Mesendoderm (in vitro differentiated cells): ENCODE results near the gene ELF2.
A peak's percentile ranks its signal among the peaks of the same experiment; 100 is the strongest.

ENCODE experiments used
- DNase-seq: peaks from one replicate; pipeline ENCODE4 v3.0.0; 2013
- H2AK5ac ChIP-seq: 2 replicates; pipeline ENCODE4 v1.6.1; 2013; ENCODE audit warnings: low read length, inconsistent platforms
- H2BK120ac ChIP-seq: 2 replicates; pipeline ENCODE4 v1.6.1; 2013; ENCODE audit warnings: low read depth, mild to moderate bottlenecking, low read length, moderate library complexity, mixed read lengths
- H2BK15ac ChIP-seq: replicated peaks from 2 replicates; pipeline ENCODE4 v1.6.1; 2013; ENCODE audit warnings: low read depth, mild to moderate bottlenecking, moderate library complexity
- H2BK5ac ChIP-seq: 2 replicates; pipeline ENCODE4 v1.6.1; 2013; ENCODE audit warnings: low read length, inconsistent platforms
- H3K18ac ChIP-seq: 2 replicates; pipeline ENCODE4 v1.6.1; 2013; ENCODE audit warnings: mild to moderate bottlenecking, low read length, mixed read lengths
- H3K23ac ChIP-seq: one replicate; pipeline ENCODE4 v1.6.1; 2013; ENCODE audit warnings: low read length
- H3K27ac ChIP-seq: 2 replicates; pipeline ENCODE4 v1.5.1; 2013; ENCODE audit warnings: low read depth, mild to moderate bottlenecking, inconsistent platforms, low read length, moderate library complexity
- H3K27me3 ChIP-seq: 2 replicates; pipeline ENCODE4 v1.6.1; 2013; ENCODE audit warnings: low read length, control low read depth, mild to moderate bottlenecking, inconsistent platforms; ENCODE audit not compliant: insufficient read depth, poor library complexity
- H3K36me3 ChIP-seq: 2 replicates; pipeline ENCODE4 v1.6.1; 2013; ENCODE audit warnings: low read length, inconsistent platforms; ENCODE audit not compliant: control insufficient read depth, insufficient read depth
- H3K4ac ChIP-seq: one replicate; pipeline ENCODE4 v1.6.1; 2013; ENCODE audit warnings: low read depth, mild to moderate bottlenecking, low read length, moderate library complexity
- H3K4me1 ChIP-seq: 2 replicates; pipeline ENCODE4 v1.6.1; 2013; ENCODE audit warnings: low read depth, low read length, inconsistent platforms; ENCODE audit not compliant: control insufficient read depth
- H3K4me2 ChIP-seq: 2 replicates; pipeline ENCODE4 v1.6.1; 2013; ENCODE audit warnings: low read length
- H3K4me3 ChIP-seq: 2 replicates; pipeline ENCODE4 v1.5.1; 2013; ENCODE audit warnings: mild to moderate bottlenecking, low read length
- H3K56ac ChIP-seq: one replicate; pipeline ENCODE4 v1.6.1; 2013; ENCODE audit warnings: low read length
- H3K79me1 ChIP-seq: 2 replicates; pipeline ENCODE4 v1.6.1; 2013; ENCODE audit warnings: low read length, inconsistent platforms
- H3K79me2 ChIP-seq: 2 replicates; pipeline ENCODE4 v1.6.1; 2013; ENCODE audit warnings: mild to moderate bottlenecking, low read length; ENCODE audit not compliant: control insufficient read depth, insufficient read depth
- H3K9ac ChIP-seq: 2 replicates; pipeline ENCODE4 v1.6.1; 2013; ENCODE audit warnings: low read length, inconsistent platforms
- H4K5ac ChIP-seq: one replicate; pipeline ENCODE4 v1.6.1; 2013; ENCODE audit warnings: low read length
- H4K8ac ChIP-seq: one replicate; pipeline ENCODE4 v1.6.1; 2013; ENCODE audit warnings: low read depth, mild to moderate bottlenecking, control low read depth, low read length, moderate library complexity
- WGBS: extraction: QIAGEN DNeasy Blood & Tissue Kit; methylation state at CpG from one replicate; pipeline ENCODE4 v1.1.7; 2013; ENCODE audit warnings: low lambda C conversion rate, missing lambda C conversion rate; ENCODE audit not compliant: insufficient coverage; ENCODE audit errors: extremely low coverage; 5-methylcytosine and 5-hydroxymethylcytosine counted together

The ELF2 gene

DNA sequence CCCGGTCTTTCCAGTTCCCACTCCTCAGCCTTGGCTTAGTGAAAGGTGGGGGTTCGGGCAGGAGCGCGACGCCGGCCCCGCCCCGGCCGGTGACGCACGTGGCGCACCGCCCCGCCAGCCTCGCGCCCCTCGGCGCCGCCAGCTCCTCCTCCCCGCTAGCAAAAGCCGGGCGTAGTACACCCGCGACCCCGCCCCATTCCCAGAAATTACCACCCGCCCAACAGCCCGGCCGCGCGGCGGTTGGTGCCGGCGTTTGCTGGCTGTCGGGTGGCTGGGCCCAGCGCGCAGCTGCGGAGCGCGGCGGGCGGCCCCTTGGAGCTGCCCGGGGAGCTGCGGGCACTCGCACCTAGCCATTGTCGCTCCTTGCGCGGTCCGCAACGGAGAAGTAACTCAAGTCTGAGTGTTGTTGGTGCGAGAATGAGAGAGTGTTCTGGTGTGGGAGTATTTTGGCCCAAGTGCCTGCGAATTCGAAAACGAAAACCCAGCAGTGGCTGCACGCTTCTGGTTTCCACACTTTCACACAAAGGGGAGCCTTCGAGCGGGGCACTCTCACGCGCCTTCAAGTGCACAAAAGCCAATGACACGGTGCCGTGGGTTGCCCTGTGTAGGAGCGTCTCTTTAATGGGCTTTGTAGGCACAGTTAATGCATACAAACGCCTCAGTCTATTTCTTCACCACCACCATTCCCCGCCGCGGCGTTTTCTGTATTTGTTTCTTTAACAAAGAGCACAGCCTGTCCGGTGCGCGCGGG lies 1.0 kb upstream of the ELF2 start:
- Histone ChIP-seq H2BK15ac (no peak overlapping the region), H4K8ac (no peak overlapping the region), H3K23ac (peak overlapping the region; percentile 91), H4K5ac (no peak overlapping the region), H3K4me2 (peak overlapping the region; percentile 95), H3K79me2 (peaks cover 22% of the 10 kb centered on the region), H3K4me3 (peak overlapping the region; percentile 79), H2BK120ac (no peak overlapping the region), H3K79me1 (no peaks in the 10 kb centered on the region), H2BK5ac (peak overlapping the region; percentile 86), H2AK5ac (no peak overlapping the region), H3K27ac (peak overlapping the region; percentile 97), H3K56ac (peak overlapping the region; percentile 97), H3K36me3 (no peaks in the 10 kb centered on the region), H3K9ac (peak overlapping the region; percentile 87), H3K18ac (peak overlapping the region; percentile 78), H3K27me3 (no peaks in the 10 kb centered on the region), H3K4me1 (no peaks in the 10 kb centered on the region), H3K4ac (no peak overlapping the region)
- no CpG with 5 or more reads among the region's 70 CpGs for WGBS
- peak; percentile 97 for DNase-seq

DNA sequence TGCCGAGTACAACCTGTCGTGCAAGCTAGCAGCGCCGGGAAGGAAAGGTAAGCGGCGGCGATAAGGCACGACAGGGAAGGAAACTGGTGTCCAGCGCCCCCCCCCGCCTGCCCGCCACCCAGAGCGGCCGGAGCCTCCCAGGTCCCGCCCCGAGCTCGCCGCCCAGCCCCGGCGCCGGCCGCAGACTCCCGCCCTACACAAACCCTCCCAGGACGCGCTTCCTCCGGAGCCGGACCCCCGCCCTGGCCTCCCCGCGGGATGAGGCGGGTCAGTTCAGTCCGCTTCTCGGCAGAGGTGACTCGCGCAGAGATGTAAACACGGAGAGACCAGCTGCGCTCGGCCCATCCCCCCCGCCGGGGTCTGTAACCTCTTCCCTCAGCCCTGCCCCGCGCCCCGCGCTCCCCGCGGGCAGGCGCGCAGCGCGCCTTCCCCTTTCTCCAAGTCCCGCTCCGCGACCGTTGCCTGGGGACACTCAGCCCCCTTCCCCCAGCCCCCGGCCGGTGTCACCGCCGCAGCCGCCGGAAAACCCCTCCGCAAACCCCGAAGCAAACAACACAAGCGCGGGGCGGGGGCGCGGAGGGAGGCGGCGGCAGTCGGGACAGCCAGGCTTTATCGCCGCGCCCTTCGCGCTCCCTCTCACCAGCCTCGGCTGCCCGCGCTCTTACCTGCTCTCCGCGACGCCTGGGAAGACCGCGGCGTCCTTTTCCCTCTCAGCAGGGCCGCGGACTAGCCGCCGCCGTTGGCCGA lies 543 bp downstream of the ELF2 start:
- H3K79me1 ChIP-seq = no peaks in the 10 kb centered on the region
- H2AK5ac ChIP-seq = no peak overlapping the region
- no peak overlapping the region for H3K23ac ChIP-seq
- H3K9ac ChIP-seq = peak overlapping the region; percentile 83
- peak overlapping the region; percentile 92 for H3K4ac ChIP-seq
- peak; percentile 94 for DNase-seq
- peak overlapping the region; percentile 25 for H2BK5ac ChIP-seq
- no peaks in the 10 kb centered on the region for H3K27me3 ChIP-seq
- H3K79me2 ChIP-seq = peaks cover 33% of the 10 kb centered on the region
- H3K27ac ChIP-seq = peak overlapping the region; percentile 100
- H3K4me3 ChIP-seq = peak overlapping the region; percentile 71
- no peak overlapping the region for H4K8ac ChIP-seq
- H2BK120ac ChIP-seq = peak overlapping the region; percentile 86
- H3K18ac ChIP-seq = peak overlapping the region; percentile 100
- WGBS = no CpG with 5 or more reads among the region's 89 CpGs
- peak overlapping the region; percentile 3 for H2BK15ac ChIP-seq
- no peaks in the 10 kb centered on the region for H3K36me3 ChIP-seq
- H4K5ac ChIP-seq = no peak overlapping the region
- no peaks in the 10 kb centered on the region for H3K4me1 ChIP-seq
- H3K4me2 ChIP-seq = peak overlapping the region; percentile 59
- peak overlapping the region; percentile 84 for H3K56ac ChIP-seq

DNA sequence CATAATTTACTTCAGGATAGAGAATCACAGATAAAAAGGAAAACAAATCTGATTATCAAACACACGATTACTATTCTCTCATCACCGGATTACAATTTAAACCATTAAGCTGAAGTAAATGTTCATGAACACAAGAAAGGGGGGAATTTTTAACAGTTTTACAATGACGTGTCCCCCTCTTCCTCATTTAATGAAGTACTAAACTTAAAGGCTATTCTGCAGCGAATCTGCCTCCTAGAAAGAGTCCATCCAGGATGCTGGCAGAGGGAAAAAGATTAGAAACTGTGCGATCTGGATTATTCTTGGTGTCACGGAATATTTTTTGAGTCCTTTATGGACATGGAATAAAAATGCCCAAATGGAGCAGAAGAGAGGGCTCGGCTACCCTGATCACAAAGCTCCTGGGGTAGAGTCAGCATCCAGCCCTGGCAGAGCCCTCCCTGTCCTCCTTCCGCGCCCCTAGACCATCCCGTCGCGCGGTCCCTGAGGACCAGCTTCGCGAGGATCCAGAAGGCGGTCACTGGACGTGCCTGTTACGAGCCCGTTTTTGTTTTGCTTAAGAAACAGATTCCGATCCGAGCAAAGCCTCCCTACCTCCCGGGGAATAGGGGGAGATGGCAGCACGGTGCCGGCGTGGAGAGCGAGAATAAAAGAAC lies 1.2 kb downstream of the ELF2 start:
- peak overlapping the region; percentile 83 for H3K4ac ChIP-seq
- H2BK15ac ChIP-seq = no peak overlapping the region
- no peaks in the 10 kb centered on the region for H3K27me3 ChIP-seq
- peak overlapping the region; percentile 100 for H3K27ac ChIP-seq
- H3K56ac ChIP-seq = peak overlapping the region; percentile 84
- H3K18ac ChIP-seq = peak overlapping the region; percentile 100
- peak overlapping the region; percentile 83 for H3K9ac ChIP-seq
- no peaks in the 10 kb centered on the region for H3K36me3 ChIP-seq
- no peaks in the 10 kb centered on the region for H3K4me1 ChIP-seq
- H3K23ac ChIP-seq = no peak overlapping the region
- no peak overlapping the region for H4K8ac ChIP-seq
- no peak overlapping the region for H2BK5ac ChIP-seq
- no peak overlapping the region for H2AK5ac ChIP-seq
- DNase-seq = no peak
- no CpG with 5 or more reads among the region's 26 CpGs for WGBS
- peak overlapping the region; percentile 30 for H2BK120ac ChIP-seq
- peaks cover 40% of the 10 kb centered on the region for H3K79me2 ChIP-seq
- no peaks in the 10 kb centered on the region for H3K79me1 ChIP-seq
- H4K5ac ChIP-seq = no peak overlapping the region
- peak overlapping the region; percentile 71 for H3K4me3 ChIP-seq
- peak overlapping the region; percentile 59 for H3K4me2 ChIP-seq

DNA sequence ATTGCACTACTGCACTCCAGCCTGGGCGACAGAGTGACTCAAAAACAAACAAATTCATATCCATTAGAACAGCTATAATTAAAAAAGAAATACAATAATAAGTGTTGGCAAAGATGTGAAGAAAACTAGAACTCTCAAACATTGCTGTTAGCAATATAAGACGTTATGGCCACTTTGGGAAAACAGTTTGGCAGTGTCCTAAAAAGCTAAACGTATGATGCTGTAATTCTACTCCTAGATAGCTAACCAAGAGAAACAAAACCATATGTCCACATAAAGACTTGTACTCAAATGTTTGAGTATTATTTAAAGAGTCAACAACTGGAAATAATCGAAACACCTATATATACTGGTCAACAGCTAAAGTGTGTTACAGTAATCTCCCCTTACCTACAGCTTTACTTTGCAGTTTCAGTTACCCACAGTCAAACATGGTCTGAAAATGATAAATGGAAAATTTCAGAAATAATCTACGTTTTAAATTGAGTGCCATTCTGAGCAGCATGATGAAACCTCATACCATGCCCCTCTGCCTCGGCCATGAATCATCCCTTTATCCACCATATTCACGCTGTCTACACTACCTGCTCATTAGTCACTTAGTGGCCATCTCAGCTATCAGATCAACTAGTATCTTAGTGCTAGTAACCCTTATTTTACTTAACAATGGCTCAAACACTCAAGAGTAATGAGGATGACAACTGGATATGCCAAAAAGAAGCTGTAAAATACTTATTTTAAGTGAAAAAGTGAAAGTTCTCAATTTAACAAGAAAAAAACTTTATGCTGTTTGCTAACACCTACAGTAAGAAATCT lies 4.9 kb downstream of the ELF2 start:
- Histone ChIP-seq H3K79me1 (peaks cover 3% of the 10 kb centered on the region), H3K56ac (no peak overlapping the region), H3K23ac (no peak overlapping the region), H3K9ac (no peak overlapping the region), H3K18ac (no peak overlapping the region), H2AK5ac (no peak overlapping the region), H3K4me2 (no peak overlapping the region), H3K4ac (no peak overlapping the region), H3K27me3 (no peaks in the 10 kb centered on the region), H3K79me2 (peaks cover 61% of the 10 kb centered on the region), H3K4me1 (peaks cover 2% of the 10 kb centered on the region), H3K36me3 (no peaks in the 10 kb centered on the region), H4K5ac (no peak overlapping the region), H4K8ac (no peak overlapping the region), H2BK5ac (no peak overlapping the region), H2BK120ac (no peak overlapping the region), H3K4me3 (no peak overlapping the region), H3K27ac (no peak overlapping the region), H2BK15ac (no peak overlapping the region)
- WGBS = no CpG with 5 or more reads among the region's 7 CpGs
- peak; percentile 80 for DNase-seq

DNA sequence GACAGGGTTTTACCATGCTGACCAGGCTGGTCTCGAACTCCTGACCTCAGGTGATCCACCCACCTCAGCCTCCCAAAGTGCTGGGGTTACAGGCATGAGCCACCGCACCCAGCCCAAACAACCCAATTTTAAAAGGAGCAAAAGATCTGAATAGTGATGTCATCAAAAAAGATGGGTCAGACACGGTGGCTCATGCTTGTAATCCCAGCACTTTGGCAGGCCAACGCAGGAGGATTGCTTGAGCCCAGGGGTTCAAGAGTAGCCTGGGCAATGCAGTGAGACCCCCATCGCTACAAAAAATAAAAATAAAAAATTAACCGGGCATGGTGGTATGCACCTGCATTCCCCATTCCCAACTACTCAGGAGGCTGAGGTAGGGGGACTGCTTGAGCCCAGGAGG lies 6.1 kb downstream of the ELF2 start:
- H3K4me3 ChIP-seq = no peak overlapping the region
- no peak overlapping the region for H2BK15ac ChIP-seq
- peaks cover 3% of the 10 kb centered on the region for H3K79me1 ChIP-seq
- H4K8ac ChIP-seq = no peak overlapping the region
- H3K27me3 ChIP-seq = no peaks in the 10 kb centered on the region
- H3K36me3 ChIP-seq = no peaks in the 10 kb centered on the region
- H3K4me2 ChIP-seq = no peak overlapping the region
- peak overlapping the region; percentile 5 for H3K18ac ChIP-seq
- DNase-seq = no peak
- H3K9ac ChIP-seq = no peak overlapping the region
- peaks cover 60% of the 10 kb centered on the region for H3K79me2 ChIP-seq
- no peak overlapping the region for H3K27ac ChIP-seq
- no peak overlapping the region for H3K4ac ChIP-seq
- H3K56ac ChIP-seq = no peak overlapping the region
- H2BK120ac ChIP-seq = no peak overlapping the region
- H2BK5ac ChIP-seq = no peak overlapping the region
- H3K23ac ChIP-seq = no peak overlapping the region
- peaks cover 2% of the 10 kb centered on the region for H3K4me1 ChIP-seq
- no peak overlapping the region for H2AK5ac ChIP-seq
- WGBS = no CpG with 5 or more reads among the region's 6 CpGs
- no peak overlapping the region for H4K5ac ChIP-seq
